NCI-H187 treated with DMSO at 0.1 percent for 48 hours (cell line): ENCODE measurements around the gene WDR81.

Experiments
- DNase-seq: peaks from one replicate; lab custom pipeline; 2025; lab: John Stamatoyannopoulos, UW

Gene WDR81

GRCh38 chr17:1782171-1782567, 57.7 kb downstream of the WDR81 start:
- no peak for DNase-seq

GRCh38 chr17:1783271-1783670, 58.8 kb downstream of the WDR81 start:
- DNase-seq = no peak

GRCh38 chr17:1783834-1784611, 59.5 kb downstream of the WDR81 start:
- DNase-seq = no peak

- no peak for DNase-seq
These were observed 61.4 kb downstream of the WDR81 start for GRCh38 chr17:1785930-1786329.

GRCh38 chr17:1786708-1787107, 62.2 kb downstream of the WDR81 start:
- DNase-seq = no peak

- no peak for DNase-seq
These were observed 62.9 kb downstream of the WDR81 start for GRCh38 chr17:1787301-1787902.
